SK-N-SH (cell line): ENCODE results near the gene CD28. TPM values are rescaled to one million over a fixed set of nuclear protein-coding genes. Genes with fewer than 3 reads are reported as not detected.

Experiments
- CTCF ChIA-PET: fragments of 300-600, 350-600 bp; formaldehyde crosslinking; extraction: SDS; loops from one replicate; lab custom pipeline; 2021; lab: Yijun Ruan, JAX
- POLR2A ChIA-PET: fragments of 350-600 bp; sonication (Branson Sonifier 250); formaldehyde crosslinking; extraction: SDS; loops from one replicate; lab custom pipeline; 2020; ENCODE audit warnings: antibody characterized with exemption, inconsistent platforms; lab: Yijun Ruan, JAX
- DNase-seq: peaks from one replicate; pipeline ENCODE4 v3.0.0; 2012
- H2AFZ ChIP-seq: fragments of 200-600 bp; sonication (generic); 2 replicates; pipeline ENCODE4 v1.8.1; 2016; ENCODE audit warnings: antibody characterized with exemption, mild to moderate bottlenecking, low read depth
- H3F3A ChIP-seq: fragments of 200-600 bp; sonication (generic); replicated peaks from 2 replicates; pipeline ENCODE3; 2016; ENCODE audit warnings: antibody characterized with exemption, mild to moderate bottlenecking; ENCODE audit not compliant: insufficient read depth
- H3K27ac ChIP-seq, 2 experiments: fragments of 200-500 bp in 1 of 2; fragments of 200-600 bp in 1 of 2; sonication (Bioruptor generic) in 1 of 2; sonication (generic), shearing (Covaris generic) in 1 of 2; 2 replicates each; pipeline versions ENCODE4 v1.5.1 to v1.6.1; 2014 to 2016; ENCODE audit warnings: low read depth in 2 of 2, inconsistent platforms in 1 of 2, low read length in 1 of 2, mild to moderate bottlenecking in 1 of 2, mixed read lengths in 1 of 2
- H3K27me3 ChIP-seq: fragments of 200-600 bp; sonication (generic), shearing (Covaris generic); 2 replicates; pipeline ENCODE4 v1.6.1; 2016; ENCODE audit warnings: mixed run types; ENCODE audit not compliant: insufficient read depth
- H3K36me3 ChIP-seq, 2 experiments: fragments of 200-500 bp in 1 of 2; fragments of 200-600 bp in 1 of 2; sonication (Bioruptor generic) in 1 of 2; sonication (generic) in 1 of 2; replicated peaks in 1 of 2; 2 replicates each; pipeline versions ENCODE3 to v1.5.1; 2014 to 2016; ENCODE audit warnings: low read length in 1 of 2, mild to moderate bottlenecking in 1 of 2; ENCODE audit not compliant: insufficient read depth in 2 of 2, control insufficient read depth in 1 of 2
- H3K4me1 ChIP-seq, 2 experiments: fragments of 200-500 bp in 1 of 2; fragments of 200-600 bp in 1 of 2; sonication (Bioruptor generic) in 1 of 2; sonication (generic), shearing (Covaris generic) in 1 of 2; 2 replicates each; pipeline versions ENCODE4 v1.5.1 to v1.6.1; 2014 to 2016; ENCODE audit warnings: low read depth in 1 of 2, low read length in 1 of 2, mixed run types in 1 of 2; ENCODE audit not compliant: insufficient read depth in 2 of 2, control insufficient read depth in 1 of 2
- H3K4me2 ChIP-seq: fragments of 200-600 bp; sonication (generic), shearing (Covaris generic); 2 replicates; pipeline ENCODE4 v1.6.1; 2017; ENCODE audit warnings: mixed run types
- H3K4me3 ChIP-seq, 2 experiments: fragments of 200-500 bp in 1 of 2; fragments of 200-600 bp in 1 of 2; sonication (Bioruptor generic) in 1 of 2; sonication (generic), shearing (Covaris generic) in 1 of 2; 2 replicates each; pipeline versions ENCODE4 v1.5.1 to v1.8.1; 2014 to 2016; ENCODE audit warnings: low read depth in 2 of 2, inconsistent platforms in 1 of 2, low read length in 1 of 2, mild to moderate bottlenecking in 1 of 2, mixed read lengths in 1 of 2, moderate library complexity in 1 of 2
- H3K79me2 ChIP-seq: fragments of 200-600 bp; sonication (generic); 2 replicates; pipeline ENCODE4 v1.8.1; 2017; ENCODE audit warnings: mild to moderate bottlenecking; ENCODE audit not compliant: insufficient read depth
- H3K9ac ChIP-seq: fragments of 200-600 bp; sonication (generic); 2 replicates; pipeline ENCODE4 v1.6.1; 2017; ENCODE audit warnings: mixed run types
- H3K9me2 ChIP-seq: fragments of 200-600 bp; sonication (generic); 2 replicates; pipeline ENCODE4 v1.6.1; 2017; ENCODE audit warnings: mixed run types
- H3K9me3 ChIP-seq: fragments of 200-600 bp; sonication (generic); 2 replicates; pipeline ENCODE4 v1.6.1; 2017; ENCODE audit warnings: mixed run types, mild to moderate bottlenecking, moderate library complexity
- H4K20me1 ChIP-seq: fragments of 200-600 bp; sonication (generic); 2 replicates; pipeline ENCODE4 v1.6.1; 2017; ENCODE audit warnings: mild to moderate bottlenecking, mixed run types; ENCODE audit not compliant: insufficient read depth
- ELF1 ChIP-seq: IDR thresholded peaks from 2 replicates; pipeline ENCODE4 v1.4.0; 2012
- EP300 ChIP-seq, 2 experiments: IDR thresholded peaks; 2 replicates each; pipeline versions ENCODE4 v1.4.0 to v1.6.1; 2012; ENCODE audit warnings: borderline replicate concordance in 1 of 2, low read depth in 1 of 2, low read length in 1 of 2
- FOSL2 ChIP-seq: IDR thresholded peaks from 2 replicates; pipeline ENCODE4 v1.4.0; 2012; ENCODE audit warnings: low read depth, mild to moderate bottlenecking, moderate library complexity, borderline replicate concordance
- FOXM1 ChIP-seq: IDR thresholded peaks from 2 replicates; pipeline ENCODE4 v1.4.0; 2012; ENCODE audit warnings: low read depth, mild to moderate bottlenecking
- GATA2 ChIP-seq: sonication (generic); formaldehyde crosslinking; IDR thresholded peaks from 2 replicates; pipeline ENCODE4 v1.5.0; 2020; ENCODE audit warnings: mild to moderate bottlenecking, missing genetic modification reagents
- IRF3 ChIP-seq: fragments of 150-350 bp; IDR thresholded peaks from 2 replicates; pipeline ENCODE4 v1.6.1; 2016; ENCODE audit warnings: mild to moderate bottlenecking, low read depth, low read length
- JUND ChIP-seq: IDR thresholded peaks from 2 replicates; pipeline ENCODE4 v1.4.0; 2012
- MAX ChIP-seq: IDR thresholded peaks from 2 replicates; pipeline ENCODE4 v1.4.0; 2012; ENCODE audit warnings: low read depth
- PBX3 ChIP-seq: IDR thresholded peaks from 2 replicates; pipeline ENCODE4; 2012
- POLR2AphosphoS5 ChIP-seq: IDR thresholded peaks from 2 replicates; pipeline ENCODE4 v1.6.1; 2012; ENCODE audit warnings: low read depth, low read length
- RCOR1 ChIP-seq: fragments of 150-350 bp; IDR thresholded peaks from 2 replicates; pipeline ENCODE4 v1.6.1; 2017; ENCODE audit warnings: antibody characterized with exemption, low read length
- RXRA ChIP-seq: IDR thresholded peaks from 2 replicates; pipeline ENCODE4 v1.4.0; 2012; ENCODE audit warnings: low read depth, mild to moderate bottlenecking, borderline replicate concordance
- SIN3A ChIP-seq: IDR thresholded peaks from 2 replicates; pipeline ENCODE4 v1.6.1; 2012; ENCODE audit warnings: low read depth, mild to moderate bottlenecking, low read length, moderate library complexity, borderline replicate concordance
- SMC3 ChIP-seq: IDR thresholded peaks from 2 replicates; pipeline ENCODE4 v1.6.1; 2012; ENCODE audit warnings: low read depth, low read length, improper control_type of control experiment
- TAF1 ChIP-seq: IDR thresholded peaks from 2 replicates; pipeline ENCODE4 v1.6.1; 2012; ENCODE audit warnings: low read depth, mild to moderate bottlenecking, low read length, moderate library complexity, borderline replicate concordance
- TCF12 ChIP-seq: IDR thresholded peaks from 2 replicates; pipeline ENCODE4 v1.4.0; 2012
- USF1 ChIP-seq: IDR thresholded peaks from 2 replicates; pipeline ENCODE4 v1.4.0; 2012; ENCODE audit warnings: low read depth, borderline replicate concordance
- USF2 ChIP-seq: fragments of 150-350 bp; IDR thresholded peaks from 2 replicates; pipeline ENCODE4 v1.6.1; 2017; ENCODE audit warnings: antibody characterized with exemption, low read length, low read depth, borderline replicate concordance
- YY1 ChIP-seq: IDR thresholded peaks from 2 replicates; pipeline ENCODE4 v1.4.0; 2012; ENCODE audit warnings: low read depth, mild to moderate bottlenecking
- ZBTB33 ChIP-seq: IDR thresholded peaks from 2 replicates; pipeline ENCODE4 v1.4.0; 2012; ENCODE audit warnings: low read depth, borderline replicate concordance
- WGBS: methylation state at CpG from one replicate; pipeline ENCODE4 v1.1.6; 2017; ENCODE audit warnings: low lambda C conversion rate; 5-methylcytosine and 5-hydroxymethylcytosine counted together
- polyA plus RNA-seq, 3 experiments: library from polyadenylated mRNA; depleted of rRNA; stranded (reverse); fragments of >200 nt; gene quantifications; 2 replicates each; pipeline ENCODE4 v1.2.3, GENCODE V29; 2012

CD28 gene
- polyA plus RNA-seq, 1 of the 3 experiments (the other 2 are of a cell fraction) = 0.05 TPM

- Histone ChIP-seq H3K9ac (no peak overlapping the region), H3K27me3 (no peaks in the 10 kb centered on the region), H3F3A (no peaks in the 10 kb centered on the region), H3K79me2 (no peaks in the 10 kb centered on the region), H3K9me2 (no peaks in the 10 kb centered on the region), H3K27ac (no peak overlapping the region), H3K36me3 (no peaks in the 10 kb centered on the region), H3K9me3 (no peaks in the 10 kb centered on the region), H3K4me1 (no peaks in the 10 kb centered on the region), H3K4me2 (no peak overlapping the region), H3K4me3 (no peak overlapping the region), H4K20me1 (no peaks in the 10 kb centered on the region), H2AFZ (no peak overlapping the region)
- no peak for TF ChIP-seq MAX
- no peak for TF ChIP-seq IRF3
- no peak for TF ChIP-seq USF2
- no peak for DNase-seq
- WGBS = 70% methylated on average over 3 of the region's 3 CpGs
- ChIA-PET CTCF (no interaction called here), POLR2A (no interaction called here)
Measured at GRCh38 chr2:203661279-203661908, 45.0 kb upstream of the CD28 start.

GRCh38 chr2:203662487-203662886 is 44.0 kb upstream of the CD28 start:
- no peaks in the 10 kb centered on the region for H3K79me2 ChIP-seq
- H3F3A ChIP-seq = no peaks in the 10 kb centered on the region
- no peaks in the 10 kb centered on the region for H3K9me2 ChIP-seq
- H2AFZ ChIP-seq = no peak overlapping the region
- TF ChIP-seq SIN3A (no peak), MAX (no peak), USF2 (no peak), GATA2 (CRISPR knock-in tag) (no peak), TAF1 (no peak), YY1 (no peak), JUND (no peak), FOSL2 (no peak), RCOR1 (no peak), RXRA (no peak), POLR2AphosphoS5 (no peak), SMC3 (no peak), EP300 (IDR thresholded peaks at IDR 0.05; ENCODE audit: borderline replicate concordance in 1 of 2, low read depth in 1 of 2, low read length in 1 of 2) (no peak), ELF1 (no peak), ZBTB33 (no peak), USF1 (no peak), TCF12 (no peak), FOXM1 (no peak), PBX3 (no peak)
- TF ChIP-seq, all 33 proteins: peak for 0
- POLR2A ChIA-PET = no interaction called here
- no peak overlapping the region for H3K27ac ChIP-seq
- no peaks in the 10 kb centered on the region for H3K4me1 ChIP-seq
- DNase-seq = no peak
- H3K27me3 ChIP-seq = no peaks in the 10 kb centered on the region
- H3K4me2 ChIP-seq = no peak overlapping the region
- H3K36me3 ChIP-seq = no peaks in the 10 kb centered on the region
- WGBS = 0% methylated on average over 1 of the region's 1 CpG
- H3K9ac ChIP-seq = no peak overlapping the region
- CTCF ChIA-PET = interaction anchor here (0.6 kb wide), 1 partner anchor 154 kb away, joined by 4 read pairs; no protein-coding TSS in a partner anchor
- H4K20me1 ChIP-seq = no peaks in the 10 kb centered on the region
- no peak overlapping the region for H3K4me3 ChIP-seq
- no peaks in the 10 kb centered on the region for H3K9me3 ChIP-seq
